Thymus (tissue), 11 donors: ENCODE data around the gene GPN3. TPM values are rescaled to one million over a fixed set of nuclear protein-coding genes. Genes with fewer than 3 reads are reported as not detected.

ENCODE experiments used
- DNase-seq, 9 donors: peaks; one replicate each; pipeline ENCODE4 v3.0.0-alpha.2; 2013; ENCODE audit warnings: low spot score in 9 of 9, low read depth in 6 of 9, missing footprints in 1 of 9
- H3K27ac ChIP-seq, 2 donors: one replicate each; pipeline ENCODE4 v1.5.1; 2013; ENCODE audit warnings: control low read depth in 1 of 2, low read depth in 1 of 2, low read length in 1 of 2, mild to moderate bottlenecking in 1 of 2, moderate library complexity in 1 of 2
- H3K27me3 ChIP-seq, 2 donors: one replicate each; pipeline ENCODE4 v1.5.1; 2013; ENCODE audit warnings: low read length in 1 of 2; ENCODE audit not compliant: control insufficient read depth in 2 of 2, insufficient read depth in 1 of 2
- H3K36me3 ChIP-seq, 2 donors: one replicate each; pipeline ENCODE4 v1.5.1; 2013; ENCODE audit warnings: low read length in 1 of 2, mild to moderate bottlenecking in 1 of 2, moderate library complexity in 1 of 2; ENCODE audit not compliant: control insufficient read depth in 2 of 2, insufficient read depth in 2 of 2
- H3K4me1 ChIP-seq, 2 donors: one replicate each; pipeline ENCODE4 v1.5.1; 2013; ENCODE audit warnings: low read length in 2 of 2; ENCODE audit not compliant: control insufficient read depth in 2 of 2, insufficient read depth in 2 of 2
- H3K4me3 ChIP-seq, 2 donors: one replicate each; pipeline ENCODE4 v1.5.1; 2013; ENCODE audit warnings: low read length in 2 of 2, control low read depth in 1 of 2, mild to moderate bottlenecking in 1 of 2
- H3K9me3 ChIP-seq, 2 donors: one replicate each; pipeline ENCODE4 v1.5.1; 2013; ENCODE audit warnings: low read length in 1 of 2, mild to moderate bottlenecking in 1 of 2; ENCODE audit not compliant: control insufficient read depth in 2 of 2, insufficient read depth in 1 of 2
- WGBS: extraction: QIAGEN DNeasy Blood & Tissue Kit; methylation state at CpG from one replicate; pipeline ENCODE4 v1.1.7; 2013; 5-methylcytosine and 5-hydroxymethylcytosine counted together
- polyA plus RNA-seq: library from polyadenylated mRNA; stranded (reverse); fragments of 200-250 nt; gene quantifications from one replicate; pipeline ENCODE4 v1.2.3, GENCODE V29; 2013
- total RNA-seq: library from RNA; stranded (reverse); fragments of 120-200 nt; gene quantifications from one replicate; pipeline ENCODE4 v1.2.4, GENCODE V29; 2013
- donor health status: healthy.

GPN3 gene
- total and polyA plus RNA-seq, 2 donors, result 21.9 to 25.1 TPM

- H3K36me3 ChIP-seq, result peaks cover 10 to 16% of the 10 kb centered on the region in 2 donors
- H3K27me3 ChIP-seq, result no peaks in the 10 kb centered on the region
- H3K9me3 ChIP-seq, result no peaks in the 10 kb centered on the region
- peak; percentile 70 to 94 (median 82) for DNase-seq
- WGBS, result under 1% methylated on average over 62 of the region's 62 CpGs
- H3K4me3 ChIP-seq, result peak within 1 kb of the TSS; percentile 68 to 99
- peak within 1 kb of the TSS; percentile 95 to 96 for H3K27ac ChIP-seq
- H3K4me1 ChIP-seq, result peaks cover 15 to 16% of the 10 kb centered on the region in 2 donors
Measured at GRCh38 chr12:110403146-110403975, 64.7 kb downstream of the GPN3 start, which contains the start of gene ANAPC7. TSS of gene ANAPC7 (minus strand) at chr12:110403708. CDS start at chr12:110403627, 81 bp downstream.

Other genes with a start within 250 kb of the GPN3 start
- 33.8 TPM for gene ATP2A2, start 187.0 kb downstream of the GPN3 start, total RNA-seq
- 37.6 TPM for gene ATP2A2, start 187.0 kb downstream of the GPN3 start, polyA plus RNA-seq
- 43.2 TPM for gene ANAPC7, start 64.5 kb downstream of the GPN3 start, total RNA-seq
- 66.6 TPM for gene ANAPC7, start 64.5 kb downstream of the GPN3 start, polyA plus RNA-seq
- 377 TPM for gene ARPC3, start 17.9 kb downstream of the GPN3 start, total RNA-seq
- 628 TPM for gene ARPC3, start 17.9 kb downstream of the GPN3 start, polyA plus RNA-seq
- gene FAM216A, start 588 bp upstream of the GPN3 start, total RNA-seq, result 22.9 TPM
- 10.2 TPM for gene FAM216A, start 588 bp upstream of the GPN3 start, polyA plus RNA-seq
- 87.9 TPM for gene VPS29, start 33.9 kb upstream of the GPN3 start, total RNA-seq
- gene VPS29, start 33.9 kb upstream of the GPN3 start, polyA plus RNA-seq, result 320 TPM
- gene RAD9B, start 34.1 kb upstream of the GPN3 start, total RNA-seq, result 1.0 TPM
- 0.87 TPM for gene RAD9B, start 34.1 kb upstream of the GPN3 start, polyA plus RNA-seq
- 5.8 TPM for gene PPTC7, start 115.1 kb upstream of the GPN3 start, total RNA-seq
- gene PPTC7, start 115.1 kb upstream of the GPN3 start, polyA plus RNA-seq, result 19.2 TPM
- gene TCTN1, start 145.9 kb upstream of the GPN3 start, total RNA-seq, result 11.6 TPM
- 17.9 TPM for gene TCTN1, start 145.9 kb upstream of the GPN3 start, polyA plus RNA-seq
- 11.1 TPM for gene HVCN1, start 220.9 kb upstream of the GPN3 start, total RNA-seq
- gene HVCN1, start 220.9 kb upstream of the GPN3 start, polyA plus RNA-seq, result 35.1 TPM